Activated CD4-positive, alpha-beta T cell treated with anti-CD3 and anti-CD28 coated beads, Interleukin-2, amount 50 U/mL, for 4 hours (primary cell): ENCODE measurements around the gene SHFL.
A peak's percentile ranks its signal among the peaks of the same experiment; 100 is the strongest.

Experiments
- DNase-seq, 2 experiments: peaks; one replicate each; pipeline ENCODE4 v3.0.0-alpha.2; 2020

The SHFL gene

DNA sequence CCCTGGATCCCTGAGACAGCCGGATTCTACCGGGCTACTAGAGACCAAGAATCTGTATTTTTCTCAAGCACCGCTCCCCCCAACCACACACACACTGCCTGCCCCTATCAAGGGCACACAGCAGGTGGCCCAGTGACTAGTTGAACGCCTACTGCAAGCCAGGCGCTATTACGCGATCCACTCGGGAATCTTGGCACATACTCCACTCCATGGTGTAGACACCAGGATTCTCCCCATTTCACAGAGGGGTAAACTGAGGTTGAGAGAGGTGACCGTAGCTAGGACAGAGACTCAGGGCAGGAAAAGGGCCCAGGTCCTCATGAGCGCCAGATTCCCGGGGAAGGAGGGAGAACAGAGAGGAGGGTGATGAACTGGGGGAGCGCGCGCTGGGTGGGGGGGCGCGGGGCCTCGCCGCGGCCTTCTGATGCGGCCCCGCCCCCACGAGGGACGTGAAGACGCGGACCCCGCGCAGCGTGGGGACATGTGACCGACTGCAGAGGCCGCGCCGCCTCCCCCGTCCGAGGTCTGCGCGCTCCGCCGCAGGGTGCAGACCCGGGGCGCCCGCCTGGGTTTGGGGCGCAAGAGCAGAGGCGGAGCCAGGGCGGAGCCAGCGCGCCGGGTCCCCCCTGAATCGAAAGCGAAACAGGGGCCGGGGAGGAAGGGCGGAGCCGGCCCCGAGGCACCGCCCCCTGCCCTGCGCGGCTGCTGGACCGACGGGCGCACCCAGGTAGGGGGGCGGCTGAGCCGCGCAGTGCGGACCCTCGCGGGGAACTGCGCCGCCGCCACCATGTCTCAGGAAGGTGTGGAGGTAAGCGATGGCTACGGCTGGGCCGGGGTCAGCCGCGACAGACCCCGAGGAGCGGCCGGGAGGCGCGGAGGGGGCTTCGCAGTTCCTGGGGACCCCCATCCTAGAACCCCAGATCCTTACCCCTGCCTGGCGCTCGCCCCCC is at the start of gene SHFL:
Gene SHFL (plus strand): TSS at position 677 of the 950 bp plus-strand sequence. CDS start 111 bp downstream, at position 788.
- peak; percentile 77 to 79 for DNase-seq

DNA sequence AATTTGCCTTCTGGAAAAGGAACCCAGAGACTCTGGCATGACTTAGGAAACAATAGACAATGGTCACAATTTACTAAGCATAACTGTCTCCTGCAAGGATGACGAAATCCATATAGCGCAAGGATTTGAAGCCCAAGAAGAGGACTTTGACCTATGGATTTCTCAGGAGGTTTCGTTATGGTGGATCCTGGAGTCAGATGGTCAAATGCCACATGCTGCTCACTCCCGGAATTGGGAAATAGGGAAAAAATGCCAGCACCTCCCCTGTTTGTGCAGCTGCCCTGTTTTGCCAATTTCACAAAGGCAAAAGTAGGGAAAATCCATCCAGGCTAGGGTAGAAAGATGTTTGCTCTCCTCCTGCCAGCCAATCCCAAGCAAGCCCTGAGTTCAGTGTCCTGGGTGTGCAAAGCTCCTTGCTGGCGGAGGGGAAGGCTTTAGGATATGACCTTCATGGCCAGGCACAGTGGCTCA is 49.5 kb upstream of the SHFL start:
- DNase-seq: no peak

DNA sequence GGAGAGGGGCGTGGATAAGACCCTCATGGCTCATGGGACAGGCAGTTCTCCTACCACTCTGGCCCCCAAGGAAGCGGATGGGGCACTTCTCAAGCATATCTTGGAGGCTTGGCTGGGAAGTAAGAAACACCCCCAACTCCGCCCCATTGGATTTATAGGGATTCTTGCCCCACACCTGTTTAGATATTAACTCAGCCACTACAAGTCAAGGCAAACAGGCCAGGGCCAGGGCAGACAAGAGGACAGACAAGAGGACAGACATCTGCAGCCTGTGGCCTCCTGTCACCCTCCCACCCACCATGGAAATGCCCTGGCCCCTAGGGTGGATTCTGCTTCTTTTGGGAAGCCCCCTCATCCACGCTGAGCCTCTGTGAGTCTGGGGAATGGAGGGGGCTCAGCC is 48.8 kb upstream of the SHFL start:
- DNase-seq: no peak

DNA sequence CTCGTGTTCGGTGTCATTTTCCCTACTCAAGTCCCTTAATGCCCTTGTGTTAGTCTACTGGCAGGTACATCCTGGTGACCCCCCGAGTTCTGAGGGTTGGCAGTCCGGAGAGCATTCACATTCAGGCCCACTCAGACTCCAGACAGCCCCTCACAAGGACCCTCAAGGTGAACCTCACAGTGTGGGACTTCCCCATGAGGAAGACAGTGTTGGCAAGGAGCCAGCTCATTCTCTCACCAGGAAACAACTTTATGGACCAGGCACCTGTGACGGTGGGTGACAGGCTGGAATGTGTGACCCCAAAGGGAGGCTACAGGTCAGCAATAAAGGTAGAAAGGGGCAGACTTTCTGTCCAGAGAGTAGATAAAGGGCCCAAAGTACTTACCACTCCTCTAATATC is 48.3 kb upstream of the SHFL start:
- DNase-seq: no peak

DNA sequence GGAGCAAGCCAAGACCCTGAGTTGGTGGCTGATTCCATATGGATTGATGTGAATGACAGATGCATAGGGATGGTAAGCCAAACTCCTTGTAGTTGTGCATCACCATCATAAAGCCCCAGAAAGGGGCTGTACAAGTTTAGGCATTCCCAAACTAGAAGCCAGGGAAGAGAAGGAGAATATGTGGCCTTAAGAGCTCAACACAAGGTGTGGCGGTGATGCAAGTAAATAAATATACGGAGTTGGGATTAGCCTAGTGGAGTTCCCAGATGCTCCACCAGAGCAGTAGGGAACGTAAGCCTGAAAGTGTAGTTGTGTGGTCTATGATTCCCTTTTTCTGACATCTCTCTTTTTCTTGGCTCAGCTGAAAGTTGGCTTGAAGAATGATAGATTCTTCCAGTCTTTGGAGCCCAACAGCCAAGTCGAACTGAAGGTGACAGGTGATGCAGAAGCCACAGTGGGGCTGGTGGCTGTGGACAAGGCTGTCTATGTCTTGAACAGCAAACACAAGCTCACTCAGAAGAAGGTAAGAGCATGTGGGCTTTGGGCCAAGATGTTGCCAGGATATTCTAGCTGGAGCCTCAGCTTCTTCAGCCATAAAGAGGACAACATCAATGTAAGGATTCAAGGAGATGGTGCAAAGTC is 42.7 kb upstream of the SHFL start:
- DNase-seq: no peak

DNA sequence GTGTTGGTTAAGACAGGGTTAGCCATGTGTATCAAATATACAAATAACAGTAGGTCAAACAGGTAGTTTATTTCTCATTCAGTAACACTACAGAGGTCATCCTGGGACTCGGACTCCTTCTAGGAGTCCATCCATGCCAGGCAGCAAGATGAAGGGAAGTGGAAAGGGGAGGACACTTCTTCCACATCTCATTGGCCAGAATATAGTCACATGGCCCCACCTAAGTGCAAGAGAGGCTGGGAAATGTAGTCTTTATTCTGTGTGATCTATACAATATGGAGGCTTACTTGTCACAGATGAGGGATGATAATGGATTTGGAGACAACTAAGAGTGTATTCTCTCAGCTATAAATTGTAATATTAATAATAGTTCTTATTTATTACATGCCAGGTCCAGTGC is 41.7 kb upstream of the SHFL start:
- no peak for DNase-seq

DNA sequence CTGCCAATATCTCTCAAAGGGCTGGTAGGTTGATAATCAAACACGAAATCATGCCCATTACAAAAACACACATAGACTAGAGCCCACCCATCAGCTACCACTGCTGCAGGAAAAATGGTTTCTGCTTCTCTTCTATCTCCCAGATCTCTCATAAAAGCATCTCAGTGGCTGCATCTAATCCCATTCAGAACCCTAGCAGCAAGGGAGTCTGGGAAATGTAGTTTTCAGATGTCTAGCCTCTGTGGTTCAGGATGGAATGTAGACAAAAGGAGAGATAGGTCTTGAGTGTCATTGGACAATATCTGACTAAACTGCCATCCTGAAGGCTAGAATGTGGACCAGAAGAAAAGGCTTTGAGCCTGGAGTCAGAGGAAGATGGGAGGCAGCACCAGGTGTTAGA is 40.7 kb upstream of the SHFL start:
- DNase-seq: no peak

DNA sequence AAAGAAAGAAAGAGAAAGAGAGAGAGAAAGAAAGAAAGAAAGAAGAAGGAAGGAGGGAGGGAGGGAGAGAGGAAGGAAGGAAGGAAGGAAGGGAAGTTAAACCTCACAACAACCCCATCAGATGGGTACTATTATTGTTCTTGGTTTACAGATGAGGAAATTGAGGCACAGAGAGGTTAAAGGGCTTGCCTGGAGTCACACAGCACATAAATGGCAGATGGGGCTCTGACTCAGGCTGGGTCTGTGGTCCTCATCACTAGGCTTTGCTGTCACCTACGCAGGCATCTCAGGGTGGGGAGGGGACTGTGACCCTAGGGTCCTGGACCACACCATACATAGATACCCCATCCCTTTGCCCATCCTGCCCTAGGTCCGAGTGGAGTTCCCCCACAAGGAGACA is 36.5 kb upstream of the SHFL start:
- DNase-seq: no peak

DNA sequence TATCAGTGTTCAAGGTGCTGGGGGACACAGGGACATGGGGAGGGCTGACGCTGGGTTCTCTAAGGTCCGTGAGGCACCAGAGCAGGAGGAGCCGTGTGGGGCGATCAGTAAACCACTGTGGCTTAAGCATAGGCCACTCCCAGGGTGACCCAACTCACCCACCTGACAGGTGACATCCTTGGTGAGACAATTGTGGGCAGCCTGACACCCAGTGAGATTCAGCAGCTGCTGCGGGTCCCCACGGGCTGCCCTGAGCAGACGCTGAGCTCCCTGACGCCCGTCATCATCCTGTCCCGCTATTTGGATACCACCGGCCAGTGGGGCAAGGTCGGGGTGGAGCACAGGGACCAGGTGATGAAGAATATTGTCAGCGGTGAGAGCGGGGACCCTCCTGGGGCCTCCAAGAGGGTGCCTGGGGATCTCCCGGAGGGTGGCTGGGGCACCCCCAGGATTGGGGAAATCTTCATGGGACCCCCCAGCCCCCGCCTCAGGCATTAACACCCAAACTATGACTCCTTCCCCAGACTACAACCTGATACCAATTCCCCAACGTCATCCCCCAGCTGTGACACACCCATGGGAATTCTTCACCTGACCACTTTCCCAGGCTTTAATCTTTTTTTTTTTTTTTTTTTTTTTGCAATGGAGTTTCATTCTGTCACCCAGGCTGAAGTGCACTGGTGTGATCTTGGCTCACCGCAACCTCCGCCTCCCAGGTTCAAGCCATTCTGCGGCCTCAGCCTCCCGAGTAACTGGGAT is 33.3 kb upstream of the SHFL start:
- no peak for DNase-seq

DNA sequence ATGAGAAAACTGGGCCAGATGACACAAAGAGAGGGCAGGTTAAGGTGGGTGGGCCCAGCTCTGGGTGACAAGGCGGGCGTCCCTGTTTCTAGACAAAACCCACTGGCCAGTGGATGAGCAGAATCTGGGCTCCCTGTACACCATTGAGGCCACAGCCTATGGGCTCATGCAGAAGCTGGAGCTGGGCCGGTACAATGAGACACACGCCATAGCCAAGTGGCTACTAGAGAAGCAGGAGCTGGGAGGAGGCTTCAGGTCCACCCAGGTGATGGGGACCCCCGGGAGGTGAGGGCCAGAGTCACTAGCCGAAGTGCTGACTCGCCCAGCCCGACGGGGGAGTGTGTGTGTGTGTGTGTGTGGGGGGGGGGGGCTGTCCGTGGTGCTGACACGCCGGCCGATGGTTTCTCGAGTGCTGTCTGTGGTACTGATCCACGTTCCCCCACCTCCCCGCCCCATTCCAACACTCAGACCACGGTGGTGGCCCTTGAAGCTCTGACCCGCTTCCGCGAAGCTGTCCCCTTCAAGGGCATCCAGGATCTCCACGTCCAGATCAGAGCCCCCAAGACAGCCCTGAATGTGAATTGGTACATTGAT is 24.3 kb upstream of the SHFL start:
- no peak for DNase-seq

DNA sequence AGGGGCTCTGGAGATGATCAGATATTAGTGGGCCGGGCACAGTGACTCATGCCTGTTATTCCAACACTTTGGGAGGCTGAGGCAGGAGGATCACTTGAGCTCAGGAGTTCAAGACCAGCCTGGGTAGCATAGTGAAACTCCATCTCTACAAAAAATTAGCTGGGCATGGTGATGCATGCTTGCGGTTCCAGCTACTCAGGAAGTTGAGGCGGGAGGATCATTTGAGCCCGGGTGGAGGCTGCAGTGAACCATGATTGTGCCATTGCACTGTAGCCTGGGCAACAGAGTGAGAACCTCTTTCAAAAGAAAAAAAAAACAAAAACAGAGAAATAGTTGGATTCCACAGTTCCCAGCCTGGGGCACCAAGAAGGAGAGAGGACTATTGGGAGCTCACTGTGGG is 17.9 kb upstream of the SHFL start:
- no peak for DNase-seq

DNA sequence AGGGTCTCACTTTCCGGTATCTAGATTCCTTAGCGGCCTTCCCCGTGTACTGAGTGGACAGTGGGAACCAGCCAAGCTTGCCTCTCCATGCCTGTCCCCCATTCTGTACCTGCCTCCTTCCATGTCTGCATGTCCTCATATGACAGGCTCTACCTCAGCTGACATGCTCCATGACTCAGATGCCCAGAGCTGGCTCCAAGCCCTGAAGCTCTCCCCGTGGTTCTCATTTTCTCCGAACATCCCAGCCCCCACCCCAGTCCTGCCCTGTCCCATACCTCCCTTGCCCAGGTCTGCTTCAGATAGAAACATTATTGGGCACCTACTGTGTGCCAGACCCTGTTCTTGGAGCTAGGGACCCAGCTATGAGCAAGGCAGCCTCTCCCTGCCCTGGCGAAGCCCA is 17.1 kb upstream of the SHFL start:
- DNase-seq: no peak

DNA sequence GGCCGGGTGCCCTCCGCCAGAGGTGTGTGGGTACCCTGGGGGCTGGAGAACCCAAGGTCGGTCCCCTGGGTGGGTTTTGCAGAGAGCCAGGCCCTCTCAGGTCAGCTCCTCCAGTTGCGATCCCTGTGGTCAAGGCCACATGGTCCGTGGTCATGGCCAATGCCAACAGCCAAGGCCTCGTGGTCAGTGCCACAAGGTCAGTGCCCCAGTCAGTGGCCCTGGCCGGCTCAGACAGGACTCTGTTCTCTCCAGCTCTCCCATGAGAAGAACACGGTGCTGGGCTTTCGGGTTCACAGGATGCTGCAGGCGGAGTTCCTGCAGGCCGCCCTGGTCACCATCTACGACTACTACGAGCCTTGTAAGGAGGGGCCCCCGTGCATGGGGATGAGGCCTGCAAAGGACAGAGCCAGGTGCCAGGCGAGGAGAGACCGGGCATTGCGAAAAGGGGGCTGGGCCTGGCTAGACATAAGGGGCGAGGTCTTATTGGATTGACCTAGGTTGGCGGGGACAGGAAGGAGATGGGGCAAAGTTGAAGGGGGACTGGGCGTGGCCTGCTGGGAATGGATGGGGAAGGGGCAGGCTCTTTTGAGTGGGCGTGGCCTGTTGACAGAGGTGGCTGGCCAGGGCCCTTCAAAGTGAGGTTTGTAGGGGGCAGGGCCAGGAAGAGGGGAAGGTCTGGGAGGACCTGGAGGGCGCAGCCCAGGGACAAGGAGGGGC is 15.2 kb upstream of the SHFL start:
- DNase-seq: no peak

DNA sequence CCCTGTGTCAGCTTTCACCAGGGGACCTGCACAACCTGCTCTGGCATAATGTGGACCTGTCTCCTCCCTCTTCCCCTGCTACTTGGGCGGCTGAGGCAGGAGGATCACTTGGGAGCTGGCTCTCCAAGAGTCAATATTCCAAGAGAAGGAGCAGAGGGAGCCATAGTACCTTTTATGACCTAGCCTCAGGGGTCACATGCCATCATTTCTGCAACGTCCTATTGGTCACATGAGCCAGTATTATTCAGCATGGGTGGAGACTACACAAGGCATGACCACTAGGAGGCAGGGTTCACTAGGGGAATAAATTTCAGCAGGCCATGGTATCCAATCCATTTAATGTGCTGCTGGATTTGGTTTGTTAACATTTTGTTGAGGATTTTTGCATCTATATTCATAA is 12.0 kb upstream of the SHFL start:
- peak; percentile 35 to 45 for DNase-seq

DNA sequence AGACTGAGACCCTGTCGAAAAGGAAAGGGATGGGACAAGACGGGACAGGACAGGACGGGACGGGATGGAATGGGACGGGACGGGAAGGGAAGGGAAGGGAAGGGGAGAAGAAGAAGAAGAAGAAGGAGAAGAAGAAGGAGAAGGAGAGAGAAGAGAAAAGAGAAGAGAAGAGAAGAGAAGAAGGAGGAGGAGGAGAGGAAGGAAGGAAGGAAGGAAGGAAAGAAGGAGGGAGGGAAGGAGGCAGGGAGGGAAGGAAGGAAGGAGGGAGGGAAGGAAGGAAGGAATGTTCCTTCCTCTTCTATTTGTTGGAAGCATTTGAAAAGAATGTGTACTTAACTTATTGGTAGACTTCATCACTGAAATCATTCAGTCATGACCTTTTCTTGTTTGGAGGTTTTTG is 9.6 kb upstream of the SHFL start:
- DNase-seq: no peak

DNA sequence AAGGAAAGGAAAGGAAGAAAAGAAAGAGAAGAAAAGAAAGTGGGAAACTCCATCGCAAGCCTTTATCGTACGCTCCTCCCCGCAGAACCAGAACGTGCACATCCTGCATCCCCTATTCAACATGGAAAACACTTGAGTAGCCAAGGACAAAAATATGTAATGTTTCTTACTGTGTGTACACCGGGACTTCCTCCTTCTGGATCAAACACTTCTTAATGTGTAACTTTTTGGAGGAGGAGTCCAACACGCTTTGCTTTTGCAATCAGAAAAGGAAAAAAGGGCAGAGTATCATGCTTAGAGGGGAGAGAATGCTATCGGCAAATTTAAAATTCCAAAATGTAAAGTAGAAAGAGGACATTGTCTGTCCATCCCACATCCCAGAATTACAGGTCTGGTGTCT is 7.8 kb upstream of the SHFL start:
- no peak for DNase-seq

DNA sequence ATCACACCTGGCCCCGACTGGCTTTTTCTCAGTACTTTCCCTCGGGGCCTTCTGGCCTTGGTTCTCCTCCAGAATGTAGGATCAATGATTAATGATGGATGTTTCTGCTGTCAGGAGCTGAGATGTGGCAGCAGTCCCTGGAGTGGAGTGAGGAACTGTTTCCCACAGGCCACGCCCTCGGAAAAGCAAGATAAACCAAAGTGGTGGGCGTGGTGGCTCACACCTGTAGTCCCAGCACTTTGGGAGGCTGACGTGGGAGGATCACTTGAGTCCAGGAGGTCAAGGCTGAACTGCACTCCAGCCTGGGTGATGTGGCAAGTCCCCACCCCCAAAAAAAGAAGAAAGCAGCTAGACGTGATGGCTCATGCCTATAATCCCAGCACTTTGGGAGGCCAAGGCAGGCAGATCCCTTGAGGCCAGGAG is 7.1 kb upstream of the SHFL start:
- DNase-seq: no peak

DNA sequence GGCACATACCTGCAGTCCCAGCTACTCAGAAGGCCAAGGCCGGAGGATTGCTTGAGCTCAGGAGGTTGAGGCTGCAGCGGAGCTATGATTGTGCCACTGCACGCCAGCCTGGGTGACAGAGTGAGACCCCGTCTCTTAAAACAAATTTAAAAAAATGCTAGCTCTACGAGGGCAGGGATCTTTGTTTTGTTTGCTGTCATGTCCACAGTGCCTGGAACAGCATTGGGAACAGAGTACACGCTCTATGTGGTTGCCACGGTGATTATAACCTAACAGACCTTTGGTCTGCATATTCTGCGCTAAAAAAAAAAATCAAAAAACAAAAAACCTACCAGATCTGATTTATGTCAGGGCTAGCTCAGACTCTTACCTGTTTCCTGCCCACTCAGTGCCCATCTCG is 2.2 kb upstream of the SHFL start:
- DNase-seq: no peak

DNA sequence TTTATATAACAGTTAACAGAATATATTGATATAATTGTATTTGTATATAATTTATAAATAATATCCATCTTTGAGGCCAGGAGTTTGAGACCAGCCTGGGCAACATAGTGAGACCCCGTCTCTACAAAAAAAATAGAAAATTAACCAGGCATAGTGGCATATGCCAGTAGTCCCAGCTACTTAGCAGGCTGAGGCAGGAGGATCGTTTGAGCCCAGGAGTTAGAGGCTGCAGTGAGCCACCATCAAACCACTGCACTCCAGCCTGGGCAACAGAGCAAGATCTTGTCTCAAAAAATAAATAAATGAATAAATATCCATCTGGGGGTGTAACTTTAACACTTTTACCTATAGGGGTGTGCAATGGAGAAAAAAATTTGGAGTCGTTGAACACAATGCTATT is 1.3 kb upstream of the SHFL start:
- no peak for DNase-seq

DNA sequence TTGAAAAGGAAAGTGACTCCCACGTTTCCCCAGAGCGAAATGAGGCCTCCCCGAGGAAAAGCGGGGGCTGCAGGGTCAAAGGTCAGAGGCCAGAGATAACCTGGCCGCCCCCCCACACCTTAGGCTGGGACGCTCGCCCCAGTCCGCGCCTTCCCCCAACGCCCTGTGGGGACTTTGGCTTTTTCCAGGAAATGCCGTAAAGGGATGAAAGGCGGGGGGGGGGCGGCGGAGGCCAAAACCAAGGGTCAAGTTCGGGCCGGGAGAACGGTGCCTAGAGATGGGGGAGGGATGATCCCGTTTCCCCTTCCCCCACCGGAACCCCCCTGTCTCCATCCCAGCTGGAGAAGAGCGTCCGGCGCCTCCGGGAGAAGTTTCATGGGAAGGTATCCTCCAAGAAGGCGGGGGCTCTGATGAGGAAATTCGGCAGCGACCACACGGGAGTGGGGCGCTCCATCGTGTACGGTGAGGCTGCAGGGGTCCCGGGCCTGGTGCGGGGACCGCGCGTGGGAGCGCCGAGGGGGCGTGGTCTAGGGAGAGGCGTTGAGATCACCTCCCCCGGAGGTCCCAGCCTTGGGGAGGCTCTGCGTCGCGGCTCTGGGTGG is 575 bp downstream of the SHFL start:
- DNase-seq: peak; percentile 47 to 50

DNA sequence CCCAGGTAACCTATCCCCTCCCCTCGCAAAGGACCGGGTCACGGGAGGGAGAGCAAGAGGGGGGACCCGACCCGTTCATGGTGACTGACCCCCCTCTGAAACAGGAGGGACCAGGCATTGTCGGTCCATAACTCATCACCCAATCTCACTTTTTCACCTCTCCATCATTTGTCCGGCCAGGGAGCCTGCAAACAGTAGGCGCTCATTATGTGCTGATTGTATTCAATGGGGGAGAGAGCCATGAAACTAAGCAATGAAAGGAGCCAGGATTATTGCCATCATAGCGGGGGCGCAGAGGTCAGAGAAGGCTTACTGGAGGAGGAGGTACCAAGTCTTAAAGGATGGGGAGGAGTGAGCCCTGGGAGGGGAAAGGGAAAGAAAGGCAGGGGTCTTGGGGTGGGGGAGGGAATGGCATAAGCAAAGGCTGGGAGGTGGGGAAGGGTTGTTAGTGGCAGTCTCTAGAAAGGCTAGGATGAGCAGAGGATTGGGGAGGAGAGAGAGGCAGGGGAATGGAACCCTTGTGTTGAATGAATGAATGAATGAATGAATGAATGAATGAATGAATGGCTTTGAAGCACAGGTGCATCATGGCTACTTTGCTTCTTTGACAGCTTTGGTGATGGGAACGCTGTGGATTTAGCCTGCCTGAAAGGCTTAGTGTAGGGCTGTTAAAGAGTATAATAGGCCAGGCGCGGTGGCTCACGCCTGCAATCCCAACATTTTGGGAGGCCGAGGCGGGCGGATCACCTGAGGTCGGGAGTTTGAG is 1.4 kb downstream of the SHFL start:
- DNase-seq: no peak
